ENCODE results near the gene CDK2AP2.

Gene CDK2AP2

GRCh38 chr11:67508486-67509121 lies 642 bp upstream of the CDK2AP2 start:
- no peak for TF ChIP-seq CTCF (IDR thresholded peaks at IDR 0.05; ENCODE audit: insufficient read depth, low read depth, low read length, missing control alignments)
- peak; percentile 98 for DNase-seq (ENCODE audit: low read depth)
- H3K4me3 ChIP-seq (ENCODE audit: low read depth, low read length) = peak overlapping the region; percentile 68

- H3K4me3 ChIP-seq (ENCODE audit: low read depth, low read length) = peak overlapping the region; percentile 79
- DNase-seq (ENCODE audit: low read depth) = no peak
- no peak for TF ChIP-seq CTCF (IDR thresholded peaks at IDR 0.05; ENCODE audit: insufficient read depth, low read depth, low read length, missing control alignments)
Observed at GRCh38 chr11:67507242-67507863, 609 bp downstream of the CDK2AP2 start.

- TF ChIP-seq CTCF (IDR thresholded peaks at IDR 0.05; ENCODE audit: insufficient read depth, low read depth, low read length, missing control alignments) = no peak
- no peak for DNase-seq (ENCODE audit: low read depth)
- H3K4me3 ChIP-seq (ENCODE audit: low read depth, low read length) = peak overlapping the region; percentile 89
Observed at GRCh38 chr11:67506426-67507051, 1.4 kb downstream of the CDK2AP2 start.

- peak overlapping the region; percentile 89 for H3K4me3 ChIP-seq (ENCODE audit: low read depth, low read length)
- DNase-seq (ENCODE audit: low read depth) = peak; percentile 90
- peak; percentile 94 for TF ChIP-seq CTCF (IDR thresholded peaks at IDR 0.05; ENCODE audit: insufficient read depth, low read depth, low read length, missing control alignments)
Observed at GRCh38 chr11:67505605-67506396, 2.2 kb downstream of the CDK2AP2 start.

- peak within 1 kb of the TSS; percentile 89 for H3K4me3 ChIP-seq (ENCODE audit: low read depth, low read length)
- DNase-seq (ENCODE audit: low read depth) = peak; percentile 77
- no peak for TF ChIP-seq CTCF (IDR thresholded peaks at IDR 0.05; ENCODE audit: insufficient read depth, low read depth, low read length, missing control alignments)
Observed at GRCh38 chr11:67504950-67505581, 2.9 kb downstream of the CDK2AP2 start, which contains the start of gene PITPNM1. TSS of gene PITPNM1 (minus strand) at chr11:67505363. CDS start at chr11:67504180, 1,183 bp downstream.
